Measurements from ENCODE around the gene CFB. TPM values are rescaled to one million over a fixed set of nuclear protein-coding genes. Genes with fewer than 3 reads are reported as not detected.
A peak's percentile ranks its signal among the peaks of the same experiment; 100 is the strongest.

Gene CFB
- total and polyA plus RNA-seq, 4 donors = 2,016 to 3,272 (median 3,140) TPM

DNA sequence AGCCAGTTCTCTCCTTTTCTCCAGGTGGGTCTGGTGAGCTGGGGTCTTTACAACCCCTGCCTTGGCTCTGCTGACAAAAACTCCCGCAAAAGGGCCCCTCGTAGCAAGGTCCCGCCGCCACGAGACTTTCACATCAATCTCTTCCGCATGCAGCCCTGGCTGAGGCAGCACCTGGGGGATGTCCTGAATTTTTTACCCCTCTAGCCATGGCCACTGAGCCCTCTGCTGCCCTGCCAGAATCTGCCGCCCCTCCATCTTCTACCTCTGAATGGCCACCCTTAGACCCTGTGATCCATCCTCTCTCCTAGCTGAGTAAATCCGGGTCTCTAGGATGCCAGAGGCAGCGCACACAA is 765 bp upstream of the CFB start:
- WGBS = 66% methylated on average over 9 of the region's 9 CpGs
- Histone ChIP-seq H3K9me3 (ENCODE audit: control insufficient read depth in 4 of 4, low read length in 3 of 4) (no peaks in the 10 kb centered on the region), H3K4me1 (ENCODE audit: control insufficient read depth in 4 of 4, insufficient read depth in 4 of 4, low read length in 3 of 4) (peaks cover 7 to 63% (median 35%) of the 10 kb centered on the region in 4 donors), H3K9ac (ENCODE audit: low read depth in 1 of 2, low read length in 2 of 2) (peak overlapping the region in 1 of 2 donors; percentile 12), H3K27ac (ENCODE audit: low read depth in 1 of 2, low read length in 2 of 2) (peak overlapping the region; percentile 78 to 93), H3K36me3 (ENCODE audit: control insufficient read depth in 4 of 4, insufficient read depth in 3 of 4, low read depth in 1 of 4, low read length in 3 of 4) (peaks cover 2 to 52% (median 31%) of the 10 kb centered on the region in 4 donors), H3K27me3 (ENCODE audit: control insufficient read depth in 4 of 4, insufficient read depth in 4 of 4, low read length in 3 of 4) (no peaks in the 10 kb centered on the region), H3K4me3 (ENCODE audit: low read depth in 1 of 3, low read length in 3 of 3) (no peak overlapping the region)
- no peak for DNase-seq (ENCODE audit: low spot score)
- TF ChIP-seq, protein P1, sequence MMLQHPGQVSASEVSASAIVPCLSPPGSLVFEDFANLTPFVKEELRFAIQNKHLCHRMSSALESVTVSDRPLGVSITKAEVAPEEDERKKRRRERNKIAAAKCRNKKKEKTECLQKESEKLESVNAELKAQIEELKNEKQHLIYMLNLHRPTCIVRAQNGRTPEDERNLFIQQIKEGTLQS (IDR thresholded peaks at IDR 0.05) = no peak
- TF ChIP-seq HNF4G (IDR thresholded peaks at IDR 0.05) = no peak
- no peak for TF ChIP-seq NR2F2 (IDR thresholded peaks at IDR 0.05)
- TF ChIP-seq GABPA (IDR thresholded peaks at IDR 0.05 in 1 of 2, conservative IDR thresholded peaks at IDR 0.05 in 1 of 2) = no peak

DNA sequence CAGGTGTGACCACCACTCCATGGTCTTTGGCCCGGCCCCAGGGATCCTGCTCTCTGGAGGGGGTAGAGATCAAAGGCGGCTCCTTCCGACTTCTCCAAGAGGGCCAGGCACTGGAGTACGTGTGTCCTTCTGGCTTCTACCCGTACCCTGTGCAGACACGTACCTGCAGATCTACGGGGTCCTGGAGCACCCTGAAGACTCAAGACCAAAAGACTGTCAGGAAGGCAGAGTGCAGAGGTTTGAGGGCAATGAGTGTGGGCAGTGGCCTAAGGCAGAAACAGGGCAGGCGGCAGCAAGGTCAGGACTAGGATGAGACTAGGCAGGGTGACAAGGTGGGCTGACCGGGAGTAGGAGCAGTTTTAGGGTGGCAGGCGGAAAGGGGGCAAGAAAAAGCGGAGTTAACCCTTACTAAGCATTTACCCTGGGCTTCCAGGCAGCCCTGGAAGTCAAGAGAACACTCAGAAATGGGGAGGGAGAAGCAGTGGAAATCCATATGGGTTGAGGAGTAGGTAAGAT is 533 bp downstream of the CFB start:
- peak overlapping the region; percentile 71 to 93 for H3K27ac ChIP-seq (ENCODE audit: low read depth in 1 of 2, low read length in 2 of 2)
- H3K4me1 ChIP-seq (ENCODE audit: control insufficient read depth in 4 of 4, insufficient read depth in 4 of 4, low read length in 3 of 4) = peaks cover 7 to 59% (median 34%) of the 10 kb centered on the region in 4 donors
- peak overlapping the region; percentile 64 to 97 (median 81) for H3K4me3 ChIP-seq (ENCODE audit: low read depth in 1 of 3, low read length in 3 of 3)
- no peak for DNase-seq (ENCODE audit: low spot score)
- 32% methylated on average over 11 of the region's 11 CpGs for WGBS
- no peak for TF ChIP-seq RXRA (IDR thresholded peaks at IDR 0.05)
- no peak for TF ChIP-seq HNF4G (IDR thresholded peaks at IDR 0.05)
- TF ChIP-seq GABPA (IDR thresholded peaks at IDR 0.05 in 1 of 2, conservative IDR thresholded peaks at IDR 0.05 in 1 of 2) = no peak
- TF ChIP-seq FOXA2 (IDR thresholded peaks at IDR 0.05) = no peak
- TF ChIP-seq SP1 (IDR thresholded peaks at IDR 0.05) = no peak
- no peak for TF ChIP-seq NR2F2 (IDR thresholded peaks at IDR 0.05)
- TF ChIP-seq JUND (IDR thresholded peaks at IDR 0.05) = no peak
- TF ChIP-seq, protein P2, sequence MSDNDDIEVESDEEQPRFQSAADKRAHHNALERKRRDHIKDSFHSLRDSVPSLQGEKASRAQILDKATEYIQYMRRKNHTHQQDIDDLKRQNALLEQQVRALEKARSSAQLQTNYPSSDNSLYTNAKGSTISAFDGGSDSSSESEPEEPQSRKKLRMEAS (IDR thresholded peaks at IDR 0.05) = no peak
- TF ChIP-seq RAD21 (IDR thresholded peaks at IDR 0.05) = no peak
- TF ChIP-seq TAF1 (conservative IDR thresholded peaks at IDR 0.05) = no peak
- TF ChIP-seq YY1 (IDR thresholded peaks at IDR 0.05) = no peak
- TF ChIP-seq, protein P3, sequence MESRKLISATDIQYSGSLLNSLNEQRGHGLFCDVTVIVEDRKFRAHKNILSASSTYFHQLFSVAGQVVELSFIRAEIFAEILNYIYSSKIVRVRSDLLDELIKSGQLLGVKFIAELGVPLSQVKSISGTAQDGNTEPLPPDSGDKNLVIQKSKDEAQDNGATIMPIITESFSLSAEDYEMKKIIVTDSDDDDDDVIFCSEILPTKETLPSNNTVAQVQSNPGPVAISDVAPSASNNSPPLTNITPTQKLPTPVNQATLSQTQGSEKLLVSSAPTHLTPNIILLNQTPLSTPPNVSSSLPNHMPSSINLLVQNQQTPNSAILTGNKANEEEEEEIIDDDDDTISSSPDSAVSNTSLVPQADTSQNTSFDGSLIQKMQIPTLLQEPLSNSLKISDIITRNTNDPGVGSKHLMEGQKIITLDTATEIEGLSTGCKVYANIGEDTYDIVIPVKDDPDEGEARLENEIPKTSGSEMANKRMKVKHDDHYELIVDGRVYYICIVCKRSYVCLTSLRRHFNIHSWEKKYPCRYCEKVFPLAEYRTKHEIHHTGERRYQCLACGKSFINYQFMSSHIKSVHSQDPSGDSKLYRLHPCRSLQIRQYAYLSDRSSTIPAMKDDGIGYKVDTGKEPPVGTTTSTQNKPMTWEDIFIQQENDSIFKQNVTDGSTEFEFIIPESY (IDR thresholded peaks at IDR 0.05) = no peak
- no peak for TF ChIP-seq EGR1 (IDR thresholded peaks at IDR 0.05; ENCODE audit: low read depth in 2 of 2)
- TF ChIP-seq, protein P1 (IDR thresholded peaks at IDR 0.05) = no peak
- peaks cover 2 to 51% (median 40%) of the 10 kb centered on the region in 4 donors for H3K36me3 ChIP-seq (ENCODE audit: control insufficient read depth in 4 of 4, insufficient read depth in 3 of 4, low read depth in 1 of 4, low read length in 3 of 4)
- no peaks in the 10 kb centered on the region for H3K9me3 ChIP-seq (ENCODE audit: control insufficient read depth in 4 of 4, low read length in 3 of 4)
- peak overlapping the region; percentile 80 to 96 for H3K9ac ChIP-seq (ENCODE audit: low read depth in 1 of 2, low read length in 2 of 2)
- H3K27me3 ChIP-seq (ENCODE audit: control insufficient read depth in 4 of 4, insufficient read depth in 4 of 4, low read length in 3 of 4) = no peaks in the 10 kb centered on the region

DNA sequence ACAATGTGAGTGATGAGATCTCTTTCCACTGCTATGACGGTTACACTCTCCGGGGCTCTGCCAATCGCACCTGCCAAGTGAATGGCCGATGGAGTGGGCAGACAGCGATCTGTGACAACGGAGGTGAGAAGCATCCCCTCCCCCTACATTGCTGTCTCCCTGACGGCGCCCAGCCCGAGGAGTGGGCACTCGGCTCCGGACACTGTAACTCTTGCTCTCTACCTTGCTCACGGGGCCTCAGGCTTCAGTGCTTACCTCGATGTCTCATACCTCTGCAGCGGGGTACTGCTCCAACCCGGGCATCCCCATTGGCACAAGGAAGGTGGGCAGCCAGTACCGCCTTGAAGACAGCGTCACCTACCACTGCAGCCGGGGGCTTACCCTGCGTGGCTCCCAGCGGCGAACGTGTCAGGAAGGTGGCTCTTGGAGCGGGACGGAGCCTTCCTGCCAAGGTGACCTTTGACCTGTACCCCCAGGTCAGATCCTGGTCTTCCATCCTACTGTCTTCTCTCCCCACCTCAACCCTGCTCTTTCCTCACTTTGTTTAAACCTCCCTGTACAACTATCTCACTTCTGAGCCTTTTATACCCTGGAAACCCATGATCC is 1.3 kb downstream of the CFB start:
- TF ChIP-seq RAD21 (IDR thresholded peaks at IDR 0.05) = no peak
- peak in 1 of 2 donors; percentile 29 for TF ChIP-seq RXRA (IDR thresholded peaks at IDR 0.05)
- peak; percentile 60 for TF ChIP-seq NR2F2 (IDR thresholded peaks at IDR 0.05)
- H3K27me3 ChIP-seq (ENCODE audit: control insufficient read depth in 4 of 4, insufficient read depth in 4 of 4, low read length in 3 of 4) = no peaks in the 10 kb centered on the region
- no peaks in the 10 kb centered on the region for H3K9me3 ChIP-seq (ENCODE audit: control insufficient read depth in 4 of 4, low read length in 3 of 4)
- 41% methylated on average over 24 of the region's 24 CpGs for WGBS
- peaks cover 2 to 58% (median 45%) of the 10 kb centered on the region in 4 donors for H3K36me3 ChIP-seq (ENCODE audit: control insufficient read depth in 4 of 4, insufficient read depth in 3 of 4, low read depth in 1 of 4, low read length in 3 of 4)
- H3K27ac ChIP-seq (ENCODE audit: low read depth in 1 of 2, low read length in 2 of 2) = peak overlapping the region; percentile 71 to 93
- H3K9ac ChIP-seq (ENCODE audit: low read depth in 1 of 2, low read length in 2 of 2) = peak overlapping the region; percentile 80 to 96
- no peak for DNase-seq (ENCODE audit: low spot score)
- H3K4me3 ChIP-seq (ENCODE audit: low read depth in 1 of 3, low read length in 3 of 3) = peak overlapping the region; percentile 64 to 97 (median 81)
- H3K4me1 ChIP-seq (ENCODE audit: control insufficient read depth in 4 of 4, insufficient read depth in 4 of 4, low read length in 3 of 4) = peaks cover 7 to 59% (median 34%) of the 10 kb centered on the region in 4 donors
